NCI-H2196 treated with DMSO at 0.1 percent for 48 hours (cell line): ENCODE results near the gene PSKH1.
"Not testable (repeated sequence)": the region's sequence is repeated elsewhere in the genome, so short reads cannot be mapped to it uniquely, and the experiment has no call there.

ENCODE experiments used
- DNase-seq: peaks from one replicate; lab custom pipeline; 2025; ENCODE audit not compliant: unreplicated experiment; lab: John Stamatoyannopoulos, UW

PSKH1 gene

GRCh38 chr16:67885976-67886375 is 7.1 kb upstream of the PSKH1 start:
- DNase-seq, result no peak

GRCh38 chr16:67886387-67886786 is 6.7 kb upstream of the PSKH1 start:
- no peak for DNase-seq

GRCh38 chr16:67888331-67888730 is 4.7 kb upstream of the PSKH1 start:
- DNase-seq, result no peak

GRCh38 chr16:67892375-67892774 is 679 bp upstream of the PSKH1 start:
- DNase-seq, result no peak

- no peak for DNase-seq
Measured at GRCh38 chr16:67893743-67894399, 817 bp downstream of the PSKH1 start.

- no peak for DNase-seq
Measured at GRCh38 chr16:67897231-67897630, 4.2 kb downstream of the PSKH1 start.

GRCh38 chr16:67901734-67902133 is 8.7 kb downstream of the PSKH1 start:
- DNase-seq, result no peak

GRCh38 chr16:67902831-67903230 is 9.8 kb downstream of the PSKH1 start:
- DNase-seq, result no peak

GRCh38 chr16:67907397-67908180 is 14.5 kb downstream of the PSKH1 start:
- no peak for DNase-seq

GRCh38 chr16:67909056-67909742 is 16.1 kb downstream of the PSKH1 start:
- DNase-seq, result no peak

GRCh38 chr16:67910158-67910557 is 17.1 kb downstream of the PSKH1 start:
- DNase-seq, result peak; percentile 17

- no peak for DNase-seq
Measured at GRCh38 chr16:67914758-67915495, 21.9 kb downstream of the PSKH1 start.

- not testable (repeated sequence) for DNase-seq
Measured at GRCh38 chr16:67915496-67915769, 22.4 kb downstream of the PSKH1 start.

- no peak for DNase-seq
Measured at GRCh38 chr16:67915831-67916723, 23.0 kb downstream of the PSKH1 start.

- no peak for DNase-seq
Measured at GRCh38 chr16:67917140-67917851, 24.2 kb downstream of the PSKH1 start.

GRCh38 chr16:67917852-67918236 is 24.8 kb downstream of the PSKH1 start:
- no peak for DNase-seq

- no peak for DNase-seq
Measured at GRCh38 chr16:67919622-67920221, 26.7 kb downstream of the PSKH1 start.

GRCh38 chr16:67922221-67922620 is 29.2 kb downstream of the PSKH1 start:
- no peak for DNase-seq

- DNase-seq, result peak; percentile 60
Measured at GRCh38 chr16:67922740-67923139, 29.7 kb downstream of the PSKH1 start.
